ENCODE data around the gene TNNI3.
A peak's percentile ranks its signal among the peaks of the same experiment; 100 is the strongest.

DNA sequence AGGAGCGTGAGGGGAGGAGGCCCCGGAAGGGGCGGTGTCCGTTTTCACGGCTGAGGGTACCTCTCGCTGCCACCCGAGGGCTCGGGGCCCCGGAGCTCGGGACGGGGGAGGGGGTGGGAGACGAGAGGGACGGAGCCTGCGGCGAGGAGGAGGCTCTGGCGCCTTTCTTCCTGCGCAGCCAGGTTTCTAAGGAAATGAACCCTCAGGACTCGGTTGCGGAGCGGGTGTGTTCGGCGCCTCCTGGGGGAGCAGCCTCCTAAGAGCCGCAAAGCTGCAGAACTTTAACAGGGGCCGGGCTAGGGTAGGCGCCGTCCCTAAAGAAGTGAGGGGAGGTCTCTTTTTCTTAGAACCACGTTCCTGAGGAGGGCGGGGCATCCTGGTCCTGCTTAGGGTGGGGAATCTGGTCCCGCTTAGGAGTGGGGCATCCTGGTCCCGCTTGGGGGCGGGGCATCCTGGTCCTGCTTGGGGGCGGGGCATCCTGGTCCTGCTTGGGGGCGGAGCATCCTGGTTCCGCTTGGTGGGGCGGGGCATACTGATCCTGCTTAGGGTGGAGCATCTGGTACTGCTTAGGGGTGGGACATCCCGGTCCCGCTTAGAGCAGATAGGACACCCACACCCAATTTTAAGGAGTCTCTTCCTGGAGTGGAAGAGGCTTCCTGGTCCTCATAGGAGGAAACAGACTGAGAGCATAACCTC lies 16.3 kb upstream of the TNNI3 start:
- TF ChIP-seq CTCF (IDR thresholded peaks at IDR 0.05) (0 out of 2 replicates have a peak, but pooled peaks have one; percentile 5), ZFX (IDR thresholded peaks at IDR 0.05; ENCODE audit: borderline replicate concordance) (no peak)
